COLO829 (cell line): Measurements from ENCODE around the gene PNPLA2.

ENCODE experiments used
- DNase-seq: peaks from one replicate; pipeline ENCODE4 v3.0.0; 2012; ENCODE audit warnings: low spot score

Gene PNPLA2

GRCh38 chr11:816433-816779, 2.3 kb upstream of the PNPLA2 start:
- DNase-seq, result no peak

- peak; percentile 85 for DNase-seq
Observed at GRCh38 chr11:819129-819931, 616 bp downstream of the PNPLA2 start.

DNA sequence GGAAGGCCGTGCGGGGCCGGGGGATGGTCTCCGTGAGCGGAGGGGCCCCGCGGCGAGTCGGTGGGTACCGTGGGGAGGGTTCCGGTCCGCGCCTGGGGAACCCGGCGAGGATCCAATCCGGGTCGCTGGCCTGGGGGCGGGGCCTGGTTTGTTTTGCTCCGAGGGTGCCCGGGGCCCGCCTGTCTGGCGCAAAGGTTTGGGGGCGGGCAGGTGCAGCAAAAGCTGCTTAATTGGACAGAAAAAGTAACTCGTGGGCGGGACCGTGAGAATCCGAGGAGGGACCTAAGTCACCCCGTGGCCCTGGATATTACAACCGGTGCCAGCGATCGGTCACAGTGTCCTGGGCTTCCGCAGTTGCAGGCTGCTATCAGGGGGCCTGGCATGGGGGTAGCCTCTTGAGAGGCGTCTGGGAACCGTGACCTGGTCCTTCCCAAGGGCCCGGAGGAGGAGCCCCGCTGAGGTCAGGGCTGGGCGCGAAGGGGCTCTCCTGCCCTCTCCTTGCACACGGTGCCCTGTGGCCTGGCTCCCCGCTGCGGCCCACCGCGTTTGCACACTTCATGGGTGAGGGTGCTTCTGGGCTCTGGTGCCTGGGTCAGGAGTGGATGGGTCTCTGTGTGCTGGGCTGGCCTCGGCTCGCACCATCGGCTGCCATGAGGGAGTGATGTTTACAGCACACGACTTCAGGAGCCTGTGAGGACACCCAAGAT, 1.4 kb downstream of the PNPLA2 start:
- peak; percentile 63 for DNase-seq

DNA sequence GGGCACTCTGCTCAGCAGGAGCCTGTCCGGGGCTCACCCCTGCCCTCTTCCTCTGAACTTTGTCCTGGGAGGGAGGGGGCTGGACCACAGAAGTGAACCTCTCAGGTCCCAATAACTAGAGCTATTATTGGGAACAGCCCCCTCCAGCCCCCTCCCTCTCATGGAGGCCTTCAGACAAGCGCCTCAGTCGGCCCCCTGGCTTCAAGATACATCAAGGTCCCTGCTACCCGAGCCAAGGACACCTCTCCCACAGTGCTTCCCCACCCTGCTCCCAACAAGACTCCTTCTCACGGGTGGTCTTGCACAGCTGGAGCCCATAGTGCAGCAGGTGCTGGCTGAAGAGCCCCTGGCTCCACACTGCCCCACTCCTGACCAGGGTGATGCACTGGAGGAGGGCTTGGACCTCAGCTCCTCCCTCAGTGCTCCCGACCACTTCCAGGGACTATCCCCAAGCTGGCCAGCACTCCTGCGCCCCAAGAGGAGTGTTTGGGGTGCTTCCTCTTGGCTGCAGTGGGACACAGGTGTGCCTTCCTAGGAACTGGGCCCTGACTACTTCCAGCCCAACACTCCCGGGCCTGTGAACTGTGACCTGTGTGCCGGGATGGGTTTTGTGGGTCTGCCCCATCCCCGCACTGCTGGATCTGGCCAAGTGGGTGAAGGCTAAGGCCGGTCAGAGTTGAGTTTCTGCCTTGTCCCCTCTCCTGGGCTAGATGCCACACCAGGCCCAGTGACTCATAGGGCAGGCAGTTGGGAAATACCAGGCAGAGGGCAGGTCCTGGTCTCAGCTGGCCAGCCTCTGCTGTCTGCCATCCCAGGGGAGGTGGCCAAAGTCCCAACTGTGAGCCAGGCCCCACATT, 2.2 kb downstream of the PNPLA2 start:
- no peak for DNase-seq

- no peak for DNase-seq
Observed at GRCh38 chr11:821512-822371, 3.0 kb downstream of the PNPLA2 start.

GRCh38 chr11:823441-824291, 5.0 kb downstream of the PNPLA2 start:
- DNase-seq, result no peak

- no peak for DNase-seq
Observed at GRCh38 chr11:824292-824880, 5.7 kb downstream of the PNPLA2 start.

DNA sequence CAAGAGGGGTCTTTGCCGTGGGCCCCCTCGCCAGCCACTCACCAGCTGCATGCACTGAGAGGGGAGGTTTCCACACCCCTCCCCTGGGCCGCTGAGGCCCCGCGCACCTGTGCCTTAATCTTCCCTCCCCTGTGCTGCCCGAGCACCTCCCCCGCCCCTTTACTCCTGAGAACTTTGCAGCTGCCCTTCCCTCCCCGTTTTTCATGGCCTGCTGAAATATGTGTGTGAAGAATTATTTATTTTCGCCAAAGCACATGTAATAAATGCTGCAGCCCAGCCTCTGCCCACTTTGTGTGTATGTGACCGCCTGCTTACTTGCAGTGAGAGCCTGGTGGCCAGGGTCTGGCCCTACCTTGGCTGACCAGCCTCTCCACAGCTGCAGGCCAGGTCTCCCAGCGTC, 6.2 kb downstream of the PNPLA2 start:
- no peak for DNase-seq

DNA sequence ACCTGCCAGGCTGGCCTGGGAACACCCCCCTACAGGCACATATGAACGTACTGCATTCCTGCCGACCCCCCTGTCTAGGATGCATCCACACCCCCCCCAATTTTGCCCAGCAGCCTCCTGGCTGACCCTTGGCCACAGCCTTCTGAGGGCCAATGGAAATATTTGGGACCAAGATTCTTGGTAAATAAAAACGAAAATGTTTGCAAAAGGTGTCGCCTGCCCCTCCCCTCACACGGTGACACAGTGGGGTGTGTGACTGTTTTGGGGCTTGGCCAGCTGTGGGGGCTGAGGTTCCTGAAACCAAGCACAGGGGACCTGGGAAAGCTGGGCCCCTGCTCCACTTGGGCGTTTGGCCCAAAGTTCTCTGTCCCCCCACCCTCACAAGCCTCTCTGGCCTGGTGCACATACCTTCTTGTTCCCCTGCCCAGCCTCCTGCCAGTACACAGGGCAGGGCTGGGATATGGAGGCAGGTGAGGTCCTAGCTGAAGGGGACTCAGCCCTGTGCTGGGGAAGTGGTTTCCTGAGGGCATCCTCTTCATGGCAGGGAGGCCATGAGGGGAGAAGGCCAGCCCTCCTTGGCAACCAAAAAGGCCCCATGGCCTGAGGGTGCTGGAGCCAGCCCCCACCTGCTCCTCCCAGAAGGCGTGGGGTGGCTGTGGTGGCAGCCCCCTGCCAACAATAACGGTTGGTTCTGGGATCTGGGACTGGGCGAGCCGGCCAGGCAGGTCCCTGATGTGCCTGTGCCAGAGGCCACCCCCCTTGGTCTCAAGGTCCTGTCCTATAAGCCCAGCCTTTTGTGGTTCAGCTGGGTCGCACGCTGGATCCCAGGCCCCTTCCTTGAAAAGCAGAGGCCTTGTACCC, 6.9 kb downstream of the PNPLA2 start:
- DNase-seq, result no peak

DNA sequence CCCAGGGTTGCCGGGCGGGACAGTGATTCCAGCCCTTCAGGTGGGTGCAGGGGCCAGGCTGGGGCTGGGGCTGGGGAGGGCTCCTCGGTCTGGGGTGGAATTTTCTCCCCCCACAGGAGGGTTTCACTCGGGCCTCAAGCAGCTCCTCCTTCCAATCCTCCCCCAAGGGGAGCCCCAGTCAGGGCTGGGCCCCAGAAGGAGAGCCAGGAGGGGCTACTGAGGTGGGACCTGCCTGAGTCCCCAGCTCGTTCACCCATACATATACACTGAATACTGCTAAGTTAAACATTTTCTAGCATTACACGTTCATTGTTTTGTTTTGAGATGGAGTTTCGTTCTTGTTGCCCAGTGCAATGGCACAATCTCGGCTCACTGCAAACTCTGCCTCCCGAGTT, 7.5 kb downstream of the PNPLA2 start:
- no peak for DNase-seq

GRCh38 chr11:826836-827145, 8.1 kb downstream of the PNPLA2 start:
- DNase-seq, result no peak

GRCh38 chr11:827146-827896, 8.6 kb downstream of the PNPLA2 start:
- no peak for DNase-seq

DNA sequence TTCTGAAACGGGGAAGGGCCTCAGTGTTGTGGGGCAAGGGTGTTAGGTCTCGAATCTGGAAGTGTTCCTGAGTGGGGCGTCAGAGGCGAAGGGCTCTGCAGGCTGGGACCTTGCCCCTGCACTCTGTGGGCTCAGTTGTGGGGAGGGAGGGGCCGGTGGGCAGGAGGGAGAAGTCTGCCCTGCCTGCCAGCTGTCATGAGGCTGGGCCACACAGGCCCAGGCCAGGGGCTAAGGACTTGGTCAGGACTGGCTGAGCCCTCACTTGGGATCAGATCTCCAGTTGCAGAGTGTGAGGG, 9.1 kb downstream of the PNPLA2 start, which contains the start of gene CRACR2B:
CRACR2B (plus strand) TSS at position 23 of the 296 bp plus-strand sequence. CDS start 689 bp downstream, outside the sequence.
- no peak for DNase-seq

- DNase-seq, result no peak
Observed at GRCh38 chr11:828506-829175, 9.9 kb downstream of the PNPLA2 start.

GRCh38 chr11:829176-829846, 10.6 kb downstream of the PNPLA2 start:
- no peak for DNase-seq

- no peak for DNase-seq
Observed at GRCh38 chr11:829847-830294, 11.2 kb downstream of the PNPLA2 start.

GRCh38 chr11:830295-831117, 11.8 kb downstream of the PNPLA2 start:
- DNase-seq, result peak; percentile 55
